Immature natural killer cell (primary cell): Measurements from ENCODE around the gene C17orf113. TPM values are rescaled to one million over a fixed set of nuclear protein-coding genes. Genes with fewer than 3 reads are reported as not detected.
"Not testable (repeated sequence)": the region's sequence is repeated elsewhere in the genome, so short reads cannot be mapped to it uniquely, and the experiment has no call there.

Experiments
- DNase-seq, 3 donors: peaks; one replicate each; pipeline ENCODE4 v3.0.0; 2022; ENCODE audit warnings: mixed read lengths in 1 of 3
- H3K27ac Mint-ChIP-seq, 6 donors: one replicate each; pipeline ENCODE4 v1.8.0; 2020; ENCODE audit warnings: mixed read lengths in 6 of 6, mild to moderate bottlenecking in 5 of 6, inconsistent platforms in 4 of 6, moderate library complexity in 3 of 6
- H3K27me3 Mint-ChIP-seq, 3 donors: one replicate each; pipeline ENCODE4 v1.8.0; 2020 to 2021; ENCODE audit warnings: low read depth in 3 of 3, mild to moderate bottlenecking in 3 of 3, mixed read lengths in 3 of 3, moderate library complexity in 3 of 3, inconsistent platforms in 1 of 3
- H3K36me3 Mint-ChIP-seq, 3 donors: one replicate each; pipeline ENCODE4 v1.8.0; 2020; ENCODE audit warnings: mixed read lengths in 3 of 3, inconsistent platforms in 2 of 3, mild to moderate bottlenecking in 2 of 3
- H3K4me1 Mint-ChIP-seq, 2 donors: one replicate each; pipeline ENCODE4 v1.8.0; 2020; ENCODE audit warnings: inconsistent platforms in 2 of 2, mild to moderate bottlenecking in 2 of 2, mixed read lengths in 2 of 2, moderate library complexity in 1 of 2
- H3K4me3 Mint-ChIP-seq, 5 donors: one replicate each; pipeline ENCODE4 v1.8.0; 2020; ENCODE audit warnings: mild to moderate bottlenecking in 5 of 5, mixed read lengths in 5 of 5, inconsistent platforms in 3 of 5, moderate library complexity in 3 of 5
- H3K9me3 Mint-ChIP-seq, 6 donors: one replicate each; pipeline ENCODE4 v1.8.0; 2020; ENCODE audit warnings: mild to moderate bottlenecking in 6 of 6, mixed read lengths in 6 of 6, inconsistent platforms in 4 of 6, moderate library complexity in 3 of 6
- polyA plus RNA-seq, 3 donors: library from polyadenylated mRNA; unstranded; fragments of 300-500 nt; fragmentation: Illumina TruSeq; gene quantifications; one replicate each; pipeline ENCODE4 v1.2.3, GENCODE V29; 2021

Gene C17orf113
- polyA plus RNA-seq, 3 donors from 2014 or later: 0.19 to 0.21 TPM; not detected in 1

DNA sequence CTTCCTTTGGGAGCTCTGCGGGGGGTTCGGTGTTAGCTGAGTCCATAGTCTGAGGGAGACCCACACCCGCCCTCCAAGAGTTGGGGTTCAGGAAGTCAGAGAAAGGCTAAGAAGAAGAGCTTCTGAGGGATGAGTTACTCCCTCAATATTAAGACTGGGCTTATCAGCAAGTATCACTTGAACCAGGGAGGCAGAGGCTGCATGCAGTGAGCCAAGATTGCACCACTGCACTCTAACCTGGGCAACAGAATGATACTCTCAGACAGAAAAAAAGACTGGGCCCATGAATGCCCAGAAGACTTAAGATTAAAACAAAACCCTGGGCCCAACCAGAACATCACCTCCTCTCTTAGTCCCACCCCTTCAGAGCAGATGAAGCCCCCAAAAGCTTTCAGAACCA lies 24.5 kb downstream of the C17orf113 start:
- Mint-ChIP-seq H3K9me3 (no peaks in the 10 kb centered on the region), H3K27ac (no peak overlapping the region), H3K36me3 (peaks cover 3 to 12% (median 4%) of the 10 kb centered on the region in 3 donors), H3K4me3 (no peak overlapping the region), H3K27me3 (peaks cover 2 to 9% (median 2%) of the 10 kb centered on the region in 3 donors), H3K4me1 (peaks cover 15 to 20% of the 10 kb centered on the region in 2 donors)
- no peak for DNase-seq

DNA sequence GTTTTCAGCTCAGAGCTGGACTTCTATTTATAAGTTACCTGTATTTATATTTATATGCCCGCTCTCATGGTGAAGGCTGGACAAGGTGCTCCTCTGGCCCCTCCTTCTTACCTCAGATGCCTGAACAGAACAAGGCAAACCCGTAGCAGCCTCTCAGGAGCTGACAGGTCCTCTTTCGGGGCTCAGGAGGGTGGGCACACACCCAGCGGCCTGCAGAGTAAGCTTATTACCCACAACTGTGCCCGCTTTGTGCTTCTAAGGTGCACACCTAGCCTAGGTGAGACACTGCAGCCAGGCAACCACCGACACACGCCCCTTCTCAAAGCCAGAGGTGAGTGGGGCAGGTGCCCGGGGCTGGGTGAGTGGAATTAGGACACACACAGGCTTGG lies 25.2 kb downstream of the C17orf113 start:
- Mint-ChIP-seq H3K9me3 (no peaks in the 10 kb centered on the region), H3K4me1 (peaks cover 23 to 28% of the 10 kb centered on the region in 2 donors), H3K27ac (peak overlapping the region in 1 of 6 donors; percentile 16), H3K27me3 (peaks cover 2 to 9% (median 2%) of the 10 kb centered on the region in 3 donors), H3K36me3 (peaks cover 3 to 12% (median 4%) of the 10 kb centered on the region in 3 donors), H3K4me3 (no peak overlapping the region)
- no peak for DNase-seq

DNA sequence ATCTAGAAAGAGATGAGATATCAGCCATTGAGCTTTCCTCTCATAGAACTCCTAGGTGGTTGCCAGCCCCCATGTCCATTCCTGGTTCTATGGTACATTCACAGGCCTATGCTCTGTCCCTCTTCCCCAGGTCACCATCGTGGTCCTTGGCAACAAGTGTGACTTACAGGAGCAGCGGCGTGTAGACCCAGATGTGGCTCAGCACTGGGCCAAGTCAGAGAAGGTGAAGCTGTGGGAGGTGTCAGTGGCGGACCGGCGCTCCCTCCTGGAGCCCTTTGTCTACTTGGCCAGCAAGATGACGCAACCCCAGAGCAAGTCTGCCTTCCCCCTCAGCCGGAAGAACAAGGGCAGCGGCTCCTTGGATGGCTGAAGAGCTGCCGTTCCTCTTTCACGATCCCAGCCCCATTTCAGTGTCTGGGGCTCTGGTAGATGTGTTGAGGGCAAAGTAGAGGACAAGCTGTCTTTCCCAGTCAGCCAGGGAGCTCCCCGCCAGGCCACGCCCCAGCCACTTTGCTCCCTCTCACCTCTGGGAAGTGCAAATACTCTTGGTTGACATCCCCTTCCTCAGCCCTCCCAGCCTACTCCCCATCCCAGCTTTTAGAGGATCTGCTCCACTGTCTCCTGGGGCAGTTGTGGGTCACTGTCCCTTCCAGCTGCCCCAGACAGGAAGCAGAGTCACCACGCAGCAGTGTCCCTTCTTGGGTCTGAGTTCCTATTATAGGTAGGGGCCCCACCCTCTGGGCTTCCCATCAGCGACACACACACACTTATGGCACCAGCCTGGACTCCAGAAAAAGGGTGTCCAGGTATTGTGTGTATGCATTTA lies 26.7 kb downstream of the C17orf113 start:
- Mint-ChIP-seq H3K27me3 (peaks cover 2 to 6% (median 2%) of the 10 kb centered on the region in 3 donors), H3K4me1 (peaks cover 33 to 41% of the 10 kb centered on the region in 2 donors), H3K4me3 (no peak overlapping the region), H3K36me3 (peaks cover 3 to 12% (median 4%) of the 10 kb centered on the region in 3 donors), H3K27ac (no peak overlapping the region), H3K9me3 (no peaks in the 10 kb centered on the region)
- DNase-seq: no peak

DNA sequence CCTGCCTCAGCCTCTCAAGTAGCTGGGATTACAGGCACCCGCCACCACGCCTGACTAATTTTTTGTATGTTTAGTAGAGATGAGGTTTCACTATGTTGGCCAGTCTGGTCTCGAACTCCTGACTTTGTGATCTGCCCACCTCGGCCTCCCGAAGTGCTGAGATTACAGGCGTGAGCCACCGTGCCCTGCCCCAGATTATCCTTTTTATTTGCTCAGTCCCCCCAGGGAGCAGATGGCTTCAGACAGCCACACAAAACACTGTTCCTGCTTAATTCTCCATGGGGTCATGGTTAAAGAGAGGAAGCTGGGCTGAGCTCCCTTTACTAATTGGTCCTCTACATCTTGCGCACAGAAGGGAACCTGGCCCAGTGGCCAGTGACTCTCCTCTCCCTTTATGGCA lies 29.6 kb downstream of the C17orf113 start:
- Mint-ChIP-seq H3K36me3 (peaks cover 3 to 12% (median 4%) of the 10 kb centered on the region in 3 donors), H3K27ac (peak overlapping the region in 5 of 6 donors; percentile 67 to 84 (median 69)), H3K27me3 (peaks cover 2 to 12% (median 8%) of the 10 kb centered on the region in 3 donors), H3K4me1 (peaks cover 59 to 70% of the 10 kb centered on the region in 2 donors), H3K4me3 (peak overlapping the region; percentile 91 to 99 (median 92))
- not testable (repeated sequence) for H3K9me3 Mint-ChIP-seq, DNase-seq

DNA sequence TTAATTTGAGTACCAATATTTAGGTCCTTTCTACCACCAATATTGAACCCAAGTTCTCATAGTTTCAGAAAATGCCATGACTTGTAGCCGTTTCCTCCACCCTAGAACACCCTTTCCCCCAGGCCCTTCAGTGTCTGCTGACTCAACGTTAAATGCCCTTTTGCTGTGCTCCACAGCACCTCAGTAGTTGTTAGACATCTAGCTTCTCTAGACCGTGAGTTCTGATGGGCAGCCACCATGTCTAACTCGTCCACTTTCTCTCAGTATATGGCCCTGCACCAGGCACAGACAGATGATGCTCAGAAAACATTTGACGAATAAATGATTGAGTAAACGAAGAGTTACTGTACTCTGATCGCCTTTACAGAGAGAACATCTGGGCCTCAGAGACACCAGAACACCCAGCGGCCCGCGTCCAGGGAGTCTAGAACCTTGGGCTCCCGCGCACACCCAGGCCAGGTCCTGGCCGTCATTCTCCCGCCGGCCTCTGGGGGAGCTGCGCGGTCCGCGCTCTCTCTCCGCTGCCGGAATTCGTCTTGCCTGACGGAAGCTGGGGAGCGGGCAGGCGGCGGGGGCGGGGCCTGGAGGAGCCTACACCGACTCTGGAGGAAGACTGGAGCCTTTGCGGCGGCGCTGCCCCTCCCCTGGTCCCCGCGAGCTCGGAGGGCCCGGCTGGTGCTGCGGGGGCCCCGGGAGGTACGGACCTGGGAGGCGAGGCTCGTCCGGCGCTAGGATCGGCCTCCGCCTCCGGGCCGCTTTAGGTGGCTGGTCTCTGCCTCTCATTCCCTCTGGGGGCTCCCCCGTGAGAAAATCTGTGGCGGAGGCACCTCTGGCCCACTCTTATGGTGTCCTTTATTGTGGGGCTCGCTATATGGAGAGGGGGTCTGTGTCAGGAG lies 30.6 kb downstream of the C17orf113 start, which contains the start of gene NKIRAS2:
Gene NKIRAS2 (plus strand): TSS at position 582 of the 896 bp plus-strand sequence. CDS start 1,488 bp downstream, outside the sequence.
- H3K4me1 Mint-ChIP-seq: peaks cover 66 to 77% of the 10 kb centered on the region in 2 donors
- DNase-seq: peak; percentile 87 to 90 (median 89)
- H3K4me3 Mint-ChIP-seq: peak within 1 kb of the TSS; percentile 99 to 100 (median 99)
- peaks cover 7 to 16% (median 14%) of the 10 kb centered on the region in 3 donors for H3K27me3 Mint-ChIP-seq
- peak within 1 kb of the TSS; percentile 84 to 98 (median 91) for H3K27ac Mint-ChIP-seq
- H3K9me3 Mint-ChIP-seq: no peaks in the 10 kb centered on the region
- peaks cover 1 to 10% (median 1%) of the 10 kb centered on the region in 3 donors for H3K36me3 Mint-ChIP-seq

DNA sequence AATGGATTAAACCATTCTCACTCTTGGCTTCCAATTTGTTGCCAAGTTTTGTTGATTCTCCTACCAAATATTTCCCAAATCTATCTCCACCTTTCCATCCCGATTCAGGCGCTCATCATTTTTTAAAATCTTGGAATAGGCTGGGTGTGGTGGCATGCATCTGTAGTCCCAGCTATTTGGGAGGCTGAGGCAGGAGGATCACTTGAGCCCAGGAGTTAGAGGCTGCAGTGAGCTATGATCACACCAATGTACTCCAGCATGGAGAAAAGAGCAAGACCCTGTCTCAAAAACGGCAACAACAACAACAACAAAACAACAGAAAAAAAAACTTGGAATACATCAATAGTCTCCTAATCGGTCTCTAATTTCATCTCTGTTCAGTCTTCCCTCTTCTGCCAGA lies 31.4 kb downstream of the C17orf113 start:
- Mint-ChIP-seq H3K4me1 (peaks cover 65 to 76% of the 10 kb centered on the region in 2 donors), H3K27me3 (peaks cover 7 to 16% (median 14%) of the 10 kb centered on the region in 3 donors), H3K36me3 (peaks cover 0 to 8% (median 0%) of the 10 kb centered on the region in 3 donors), H3K9me3 (no peaks in the 10 kb centered on the region), H3K4me3 (peak overlapping the region; percentile 99 to 100 (median 99)), H3K27ac (peak overlapping the region in 4 of 6 donors; percentile 48 to 100 (median 88))
- DNase-seq: no peak

DNA sequence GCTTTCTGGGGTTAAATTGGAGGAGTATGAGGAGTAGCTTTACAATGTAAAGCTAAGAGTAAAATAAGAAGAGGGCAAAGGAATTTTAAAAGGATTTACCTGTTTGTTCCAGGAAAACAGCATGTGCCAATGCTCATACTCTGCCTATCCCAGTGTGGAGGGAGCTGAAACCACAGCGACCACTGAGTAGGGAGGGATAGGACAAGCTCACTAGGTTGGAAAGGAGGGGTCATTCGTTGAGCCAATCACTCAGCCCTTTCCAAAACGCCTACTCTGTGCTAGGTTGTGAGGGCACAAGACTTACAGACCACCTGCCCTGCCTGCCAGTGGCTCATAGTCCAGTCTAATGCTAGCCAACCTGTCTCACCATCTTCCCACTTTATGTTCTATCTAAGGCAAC lies 32.1 kb downstream of the C17orf113 start:
- peaks cover 0 to 8% (median 0%) of the 10 kb centered on the region in 3 donors for H3K36me3 Mint-ChIP-seq
- H3K27ac Mint-ChIP-seq: peak overlapping the region; percentile 95 to 100 (median 98)
- H3K27me3 Mint-ChIP-seq: peaks cover 7 to 16% (median 14%) of the 10 kb centered on the region in 3 donors
- DNase-seq: no peak
- no peaks in the 10 kb centered on the region for H3K9me3 Mint-ChIP-seq
- H3K4me3 Mint-ChIP-seq: peak overlapping the region; percentile 99 to 100 (median 99)
- H3K4me1 Mint-ChIP-seq: peaks cover 68 to 81% of the 10 kb centered on the region in 2 donors

DNA sequence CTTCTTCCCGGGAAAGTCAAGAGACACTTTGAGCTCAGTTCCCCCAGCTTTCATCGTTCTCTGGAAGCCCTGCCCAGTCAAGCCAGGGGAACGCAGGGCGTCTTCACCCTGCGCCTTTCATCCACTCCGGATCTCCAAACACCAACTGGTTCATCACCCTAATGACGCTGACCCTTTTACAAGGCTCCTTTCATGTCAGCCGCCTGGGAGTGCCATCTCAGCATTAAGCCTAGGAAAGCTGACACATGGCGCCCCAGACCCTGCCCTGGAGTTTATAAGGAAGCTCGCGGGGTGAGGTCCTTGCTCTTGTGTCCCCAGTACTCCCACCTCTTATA lies 32.6 kb downstream of the C17orf113 start:
- DNase-seq: no peak
- H3K9me3 Mint-ChIP-seq: no peaks in the 10 kb centered on the region
- H3K27me3 Mint-ChIP-seq: peaks cover 7 to 16% (median 13%) of the 10 kb centered on the region in 3 donors
- peaks cover 0 to 8% (median 0%) of the 10 kb centered on the region in 3 donors for H3K36me3 Mint-ChIP-seq
- peak overlapping the region; percentile 95 to 100 (median 98) for H3K27ac Mint-ChIP-seq
- H3K4me1 Mint-ChIP-seq: peaks cover 74 to 86% of the 10 kb centered on the region in 2 donors
- H3K4me3 Mint-ChIP-seq: peak overlapping the region; percentile 99 to 100 (median 99)

DNA sequence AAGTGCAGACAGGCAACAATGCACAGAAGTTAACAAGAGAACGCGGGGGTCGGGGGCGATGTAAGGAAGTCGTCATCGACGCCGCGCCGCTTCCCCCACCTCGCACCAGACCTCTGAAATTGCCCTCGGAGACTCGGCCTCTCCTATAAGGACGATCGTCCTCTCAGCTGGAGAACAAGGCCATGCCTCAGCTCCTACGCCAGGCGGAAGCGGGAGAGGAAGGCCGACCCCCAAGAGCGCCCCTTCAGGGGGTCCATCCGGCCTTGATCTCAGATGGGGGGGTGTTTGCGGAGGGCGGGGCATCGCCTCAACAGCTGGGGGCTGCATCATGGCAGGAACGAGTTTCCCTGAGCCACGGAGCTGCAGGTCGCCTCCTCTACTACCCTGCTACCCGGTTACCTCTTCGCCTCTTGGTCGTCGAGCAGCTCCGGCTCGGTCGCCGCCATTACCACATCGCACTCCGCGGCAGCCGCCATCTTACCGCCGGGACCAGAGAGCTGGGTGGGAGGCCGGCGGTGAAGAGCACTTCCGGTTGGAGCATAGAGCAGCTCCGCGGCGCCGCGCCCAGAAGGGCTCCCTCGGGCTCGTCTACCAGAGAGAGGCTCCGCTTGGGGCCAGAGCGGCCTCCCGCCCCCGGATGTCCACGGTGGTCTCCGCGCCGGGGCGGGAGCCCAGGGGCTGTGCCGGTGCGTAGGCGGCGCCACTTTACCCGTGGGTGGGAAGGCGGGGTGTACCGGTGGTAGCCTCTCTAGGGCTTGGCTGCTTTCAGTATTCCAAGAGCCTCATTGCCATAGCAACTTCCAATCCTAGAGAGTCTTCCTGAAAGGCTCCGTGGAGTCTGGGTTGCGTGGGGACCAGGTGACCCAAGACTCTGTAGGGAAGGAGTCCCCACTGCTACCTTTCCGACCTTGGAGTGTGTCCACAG lies 33.2 kb downstream of the C17orf113 start, which contains the start of gene DNAJC7:
Gene DNAJC7 (minus strand): TSS at position 499 of the 925 bp plus-strand sequence. CDS start 23 bp downstream, at position 476.
- peaks cover 77 to 89% of the 10 kb centered on the region in 2 donors for H3K4me1 Mint-ChIP-seq
- H3K27ac Mint-ChIP-seq: peak within 1 kb of the TSS; percentile 95 to 100 (median 98)
- peaks cover 0 to 6% (median 0%) of the 10 kb centered on the region in 3 donors for H3K36me3 Mint-ChIP-seq
- peaks cover 7 to 16% (median 12%) of the 10 kb centered on the region in 3 donors for H3K27me3 Mint-ChIP-seq
- peak within 1 kb of the TSS; percentile 99 to 100 (median 99) for H3K4me3 Mint-ChIP-seq
- H3K9me3 Mint-ChIP-seq: no peaks in the 10 kb centered on the region
- DNase-seq: peak; percentile 87 to 88 (median 88)

DNA sequence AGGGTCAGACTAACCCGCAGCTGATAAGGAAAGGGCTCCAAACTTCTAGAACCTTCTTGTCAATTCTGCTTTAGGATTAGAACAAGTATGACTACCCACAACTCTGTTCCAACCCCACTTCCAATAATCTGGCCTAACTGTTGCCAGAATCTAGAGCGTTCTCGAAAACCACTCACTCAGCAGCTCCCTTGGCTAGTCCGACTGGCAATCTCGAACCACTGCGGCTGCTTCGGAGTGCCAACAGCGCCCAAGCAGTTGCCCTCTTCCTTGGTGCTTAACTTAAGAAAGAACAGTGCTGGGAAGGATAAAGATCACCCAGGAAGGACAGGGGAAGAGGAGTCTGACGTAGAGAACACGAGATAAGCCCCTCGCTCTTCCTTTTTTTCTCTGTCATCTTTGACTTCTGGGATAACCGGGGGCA lies 34.0 kb downstream of the C17orf113 start:
- Mint-ChIP-seq H3K36me3 (peaks cover 0 to 2% (median 0%) of the 10 kb centered on the region in 3 donors), H3K27me3 (peaks cover 7 to 16% (median 12%) of the 10 kb centered on the region in 3 donors), H3K9me3 (no peaks in the 10 kb centered on the region), H3K27ac (peak overlapping the region; percentile 95 to 100 (median 98)), H3K4me1 (peaks cover 80 to 88% of the 10 kb centered on the region in 2 donors), H3K4me3 (peak overlapping the region; percentile 99 to 100 (median 99))
- peak in 2 of 3 donors; percentile 4 to 10 for DNase-seq

DNA sequence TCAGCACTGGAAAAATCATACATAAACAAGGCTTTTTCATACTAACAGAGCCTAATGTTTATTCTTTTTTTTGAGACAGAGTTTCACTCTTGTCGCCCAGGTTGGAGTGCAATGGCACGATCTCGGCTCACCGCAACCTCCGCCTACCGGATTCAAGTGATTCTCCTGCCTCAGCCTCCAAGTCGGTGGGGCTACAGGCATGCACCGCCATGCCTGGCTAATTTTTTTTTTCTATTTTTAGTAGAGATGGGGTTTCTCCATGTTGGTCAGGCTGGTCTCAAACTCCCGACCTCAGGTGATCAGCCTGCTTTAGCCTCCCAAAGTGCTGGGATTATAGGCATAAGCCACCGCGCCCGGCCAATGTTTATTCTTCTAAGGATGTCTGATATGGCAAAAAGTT lies 36.7 kb downstream of the C17orf113 start:
- Mint-ChIP-seq H3K4me1 (peaks cover 83 to 89% of the 10 kb centered on the region in 2 donors), H3K27me3 (peaks cover 9 to 18% (median 12%) of the 10 kb centered on the region in 3 donors), H3K4me3 (peak overlapping the region in 1 of 5 donors; percentile 8), H3K27ac (peak overlapping the region in 2 of 6 donors; percentile 23 to 40)
- DNase-seq, H3K9me3 Mint-ChIP-seq, H3K36me3 Mint-ChIP-seq: not testable (repeated sequence)

DNA sequence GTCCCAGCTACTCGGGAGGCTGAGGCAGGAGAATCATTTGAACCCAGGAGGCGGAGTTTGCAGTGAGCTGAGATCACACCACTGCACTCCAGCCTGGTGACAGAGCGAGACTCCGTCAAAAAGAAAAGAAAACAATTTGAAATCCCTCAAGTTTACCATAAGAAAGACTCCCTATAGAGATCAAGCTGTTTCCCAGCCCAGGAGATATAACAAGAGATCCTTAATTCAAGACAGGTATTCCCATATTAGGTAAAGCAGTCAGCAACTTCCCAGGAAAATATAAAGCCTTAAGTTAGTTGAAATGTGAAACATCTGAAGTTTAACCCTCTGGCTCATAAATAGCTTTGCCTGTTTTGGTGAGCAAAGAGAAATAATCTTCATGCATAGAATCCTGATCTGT lies 38.0 kb downstream of the C17orf113 start:
- H3K9me3 Mint-ChIP-seq, DNase-seq, H3K4me3 Mint-ChIP-seq, H3K36me3 Mint-ChIP-seq: not testable (repeated sequence)
- H3K4me1 Mint-ChIP-seq: peaks cover 72 to 77% of the 10 kb centered on the region in 2 donors
- peaks cover 9 to 18% (median 12%) of the 10 kb centered on the region in 3 donors for H3K27me3 Mint-ChIP-seq
- peak overlapping the region in 1 of 6 donors; percentile 17 for H3K27ac Mint-ChIP-seq
